K562 (cell line): ENCODE results near the gene ACBD5. TPM values are rescaled to one million over a fixed set of nuclear protein-coding genes. Genes with fewer than 3 reads are reported as not detected.

ENCODE experiments used
- CXXC5 ChIP-seq: fragments of 250-450 bp; sonication (Bioruptor Pico); IDR thresholded peaks from 2 replicates; pipeline ENCODE4 v1.8.0; 2022; ENCODE audit warnings: inconsistent platforms, mild to moderate bottlenecking, moderate library complexity
- FOXJ2 ChIP-seq: fragments of 200-800 bp; sonication (Bioruptor generic); IDR thresholded peaks from 2 replicates; pipeline ENCODE4 v1.6.1; 2016; ENCODE audit warnings: missing genetic modification characterization, missing compliant biosample characterization
- FOXK2 ChIP-seq, 2 experiments: fragments of 450-650 bp; IDR thresholded peaks in 1 of 2; conservative IDR thresholded peaks in 1 of 2; 2 replicates each; pipeline ENCODE4 v1.6.1; 2016; ENCODE audit warnings: low read depth in 2 of 2, mild to moderate bottlenecking in 1 of 2
- FUS ChIP-seq: fragments of 200-400 bp; formaldehyde crosslinking; optimal IDR thresholded peaks from 2 replicates; pipeline ENCODE3; 2017; ENCODE audit warnings: low read depth, low read length
- IFI16 ChIP-seq: fragments of 250-450 bp; sonication (Bioruptor Pico); IDR thresholded peaks from 2 replicates; pipeline ENCODE4 v2.1.2; 2022; ENCODE audit warnings: mild to moderate bottlenecking, inconsistent platforms
- JUNB ChIP-seq: fragments of 450-650 bp; formaldehyde crosslinking; conservative IDR thresholded peaks from 2 replicates; pipeline ENCODE4 v1.4.0; 2020; ENCODE audit warnings: mild to moderate bottlenecking
- JUND ChIP-seq, 2 experiments: IDR thresholded peaks; 2 replicates in 1 of 2; 3 replicates in 1 of 2; pipeline ENCODE4 v1.6.1; 2011; ENCODE audit warnings: borderline replicate concordance in 2 of 2, low read depth in 2 of 2, low read length in 2 of 2, improper control_type of control experiment in 1 of 2, missing biosample characterization in 1 of 2, missing genetic modification characterization in 1 of 2, missing genetic modification reagents in 1 of 2
- KHSRP ChIP-seq: fragments of 450-650 bp; IDR thresholded peaks from 2 replicates; pipeline ENCODE4 v1.6.1; 2017
- MIER1 ChIP-seq: fragments of 450-650 bp; IDR thresholded peaks from 2 replicates; pipeline ENCODE4 v1.6.1; 2016; ENCODE audit warnings: antibody characterized with exemption, mild to moderate bottlenecking, low read depth
- NCOR1 ChIP-seq: fragments of 450-650 bp; IDR thresholded peaks from 2 replicates; pipeline ENCODE4 v1.6.1; 2016; ENCODE audit warnings: mild to moderate bottlenecking, moderate library complexity
- NFIC ChIP-seq: fragments of 450-650 bp; IDR thresholded peaks from 2 replicates; pipeline ENCODE4 v1.6.1; 2017; ENCODE audit warnings: mild to moderate bottlenecking, inconsistent platforms
- NFYB ChIP-seq: IDR thresholded peaks from 2 replicates; pipeline ENCODE4 v1.6.1; 2011; ENCODE audit warnings: mild to moderate bottlenecking, moderate library complexity; ENCODE audit not compliant: insufficient read length; ENCODE audit errors: extremely low read depth
- NRF1 ChIP-seq, 2 experiments: fragments of 450-650 bp; IDR thresholded peaks in 1 of 2; conservative IDR thresholded peaks in 1 of 2; 2 replicates each; pipeline ENCODE4 v1.6.1; 2014; ENCODE audit warnings: mild to moderate bottlenecking in 2 of 2
- PHF20 ChIP-seq: fragments of 450-650 bp; IDR thresholded peaks from 2 replicates; pipeline ENCODE4 v1.6.1; 2018; ENCODE audit not compliant: partially characterized antibody
- PKNOX1 ChIP-seq: fragments of 450-650 bp; IDR thresholded peaks from 2 replicates; pipeline ENCODE4 v1.6.1; 2016
- POLR2A ChIP-seq: fragments of 450-650 bp; conservative IDR thresholded peaks from 2 replicates; pipeline ENCODE4 v1.6.1; 2016
- RBFOX2 ChIP-seq: fragments of 200-400 bp; formaldehyde crosslinking; IDR thresholded peaks from 2 replicates; pipeline ENCODE4 v1.6.1; 2017; ENCODE audit warnings: low read depth, mild to moderate bottlenecking, low read length, moderate library complexity
- RHOXF2B ChIP-seq: fragments of 250-450 bp; sonication (Bioruptor Pico); conservative IDR thresholded peaks from 2 replicates; pipeline ENCODE4 v1.5.1; 2021
- SIN3A ChIP-seq, 2 experiments: fragments of 150-350 bp in 1 of 2; IDR thresholded peaks; 2 replicates each; pipeline ENCODE4 v1.6.1; 2011 to 2016; ENCODE audit warnings: borderline replicate concordance in 2 of 2, low read depth in 2 of 2, low read length in 2 of 2, mild to moderate bottlenecking in 2 of 2, moderate library complexity in 2 of 2; ENCODE audit not compliant: control insufficient read depth in 1 of 2
- SRSF9 ChIP-seq: fragments of 200-400 bp; formaldehyde crosslinking; IDR thresholded peaks from 2 replicates; pipeline ENCODE4 v1.6.1; 2017; ENCODE audit warnings: low read depth, low read length, borderline replicate concordance
- TCF3 ChIP-seq: sonication (generic); formaldehyde crosslinking; IDR thresholded peaks from 2 replicates; pipeline ENCODE4 v1.4.0; 2020; ENCODE audit warnings: mild to moderate bottlenecking, missing genetic modification reagents
- ZBTB1 ChIP-seq: sonication (generic); formaldehyde crosslinking; IDR thresholded peaks from 2 replicates; pipeline ENCODE4 v1.8.1; 2023; ENCODE audit warnings: missing genetic modification reagents, low read depth, mild to moderate bottlenecking, borderline replicate concordance
- ZBTB17 ChIP-seq: fragments of 450-650 bp; formaldehyde crosslinking; IDR thresholded peaks from 2 replicates; pipeline ENCODE4 v1.4.0; 2020; ENCODE audit warnings: mild to moderate bottlenecking
- ZC3H8 ChIP-seq: fragments of 450-650 bp; IDR thresholded peaks from 2 replicates; pipeline ENCODE4 v1.6.1; 2017
- ZNF212 ChIP-seq: fragments of 450-650 bp; formaldehyde crosslinking; IDR thresholded peaks from 2 replicates; pipeline ENCODE4 v1.4.0; 2020; ENCODE audit warnings: mild to moderate bottlenecking
- ZNF224 ChIP-seq: sonication (generic); formaldehyde crosslinking; IDR thresholded peaks from 2 replicates; pipeline ENCODE4 v1.8.0; 2022; ENCODE audit warnings: mild to moderate bottlenecking, missing genetic modification reagents
- ZNF507 ChIP-seq: conservative IDR thresholded peaks from 2 replicates; pipeline ENCODE4 v1.6.1; 2017; ENCODE audit warnings: missing genetic modification characterization, missing compliant biosample characterization
- ZNF511 ChIP-seq: sonication (generic); formaldehyde crosslinking; IDR thresholded peaks from 2 replicates; pipeline ENCODE4 v1.8.0; 2022; ENCODE audit warnings: mild to moderate bottlenecking, missing genetic modification reagents
- ZNF584 ChIP-seq: fragments of 200-800 bp; sonication (Bioruptor generic); IDR thresholded peaks from 2 replicates; pipeline ENCODE4 v1.6.1; 2016; ENCODE audit warnings: low read depth, mild to moderate bottlenecking, missing genetic modification characterization, missing compliant biosample characterization
- polyA plus RNA-seq, 8 experiments: library from polyadenylated mRNA; depleted of rRNA in 4 of 8; stranded (reverse) in 5 of 8; unstranded in 3 of 8; fragments of >200 nt; fragmentation: Nextera tagmentation in 2 of 8; fragmentation: Illumina TruSeq in 1 of 8; extraction: Ambion mirVana in 2 of 8; extraction: Trizol in 1 of 8; gene quantifications; 2 replicates each; pipeline versions ENCODE4 v1.2.1 to v1.2.3, GENCODE V29; 2011 to 2014; ENCODE audit warnings: inconsistent platforms in 1 of 8, missing spikeins in 1 of 8
- total RNA-seq, 7 experiments: library from RNA; depleted of rRNA in 6 of 7; stranded (reverse); fragments of >200 nt in 6 of 7; fragmentation: Illumina TruSeq in 2 of 7; extraction: Trizol in 2 of 7; gene quantifications; 2 replicates each; pipeline versions ENCODE4 v1.2.1 to v1.2.3, GENCODE V29; 2011 to 2021; ENCODE audit warnings: low replicate concordance in 1 of 7

ACBD5 gene
- total and polyA plus RNA-seq, 9 of the 15 experiments (the other 6 are each of a cell fraction or from before 2014, with no cell fraction given): 1.5 to 10.3 (median 7.8) TPM

- TF ChIP-seq ZNF507 (tag) (no peak), ZBTB17 (CRISPR knock-in tag) (peak; percentile 49; the same call in 1 of the 2 replicates), NRF1 (conservative IDR thresholded peaks at IDR 0.05 in 1 of 2, IDR thresholded peaks at IDR 0.05 in 1 of 2) (peak; percentile 32 to 64), PHF20 (no peak), SRSF9 (no peak), FUS (no peak), NFYB (no peak), NFIC (peak; percentile 91), FOXK2 (conservative IDR thresholded peaks at IDR 0.05 in 1 of 2, IDR thresholded peaks at IDR 0.05 in 1 of 2; ENCODE audit: low read depth in 2 of 2) (peak; percentile 39 to 63; a peak in 1 of 4 replicates), RBFOX2 (peak; percentile 83), KHSRP (no peak), ZNF511 (CRISPR knock-in tag) (no peak), JUND (IDR thresholded peaks at IDR 0.05; ENCODE audit: borderline replicate concordance, low read depth, low read length) (no peak), JUND (tag; IDR thresholded peaks at IDR 0.05; ENCODE audit: borderline replicate concordance, low read depth, low read length) (0 out of 3 replicates have a peak, but pooled peaks have one; percentile 7), POLR2A (peak; percentile 67), RHOXF2B (CRISPR knock-in tag) (no peak), SIN3A (IDR thresholded peaks at IDR 0.05; ENCODE audit: borderline replicate concordance in 2 of 2, control insufficient read depth in 1 of 2, low read depth in 2 of 2, low read length in 2 of 2) (no peak), MIER1 (no peak), CXXC5 (peak; percentile 45; the same call in 1 of the 2 replicates), ZNF584 (CRISPR knock-in tag) (no peak), ZNF224 (no peak), FOXJ2 (no peak), PKNOX1 (peak; percentile 53), ZC3H8 (no peak), ZNF212 (no peak), NCOR1 (no peak), TCF3 (CRISPR knock-in tag) (no peak; the same call in 1 of the 2 replicates), JUNB (CRISPR knock-in tag) (no peak), ZBTB1 (CRISPR knock-in tag) (no peak), IFI16 (CRISPR knock-in tag) (no peak)
Observed at GRCh38 chr10:27240212-27241009, at the start of gene ACBD5 (continued).
